NCI-H1417 (cell line): Measurements from ENCODE around the gene KRTAP2-2.
"Not testable (repeated sequence)": the region's sequence is repeated elsewhere in the genome, so short reads cannot be mapped to it uniquely, and the experiment has no call there.

Experiments
- DNase-seq, 3 experiments: peaks; one replicate each; lab custom pipeline; 2025; lab: John Stamatoyannopoulos, UW

The KRTAP2-2 gene, protein sequence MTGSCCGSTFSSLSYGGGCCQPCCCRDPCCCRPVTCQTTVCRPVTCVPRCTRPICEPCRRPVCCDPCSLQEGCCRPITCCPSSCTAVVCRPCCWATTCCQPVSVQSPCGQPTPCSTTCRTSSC

DNA sequence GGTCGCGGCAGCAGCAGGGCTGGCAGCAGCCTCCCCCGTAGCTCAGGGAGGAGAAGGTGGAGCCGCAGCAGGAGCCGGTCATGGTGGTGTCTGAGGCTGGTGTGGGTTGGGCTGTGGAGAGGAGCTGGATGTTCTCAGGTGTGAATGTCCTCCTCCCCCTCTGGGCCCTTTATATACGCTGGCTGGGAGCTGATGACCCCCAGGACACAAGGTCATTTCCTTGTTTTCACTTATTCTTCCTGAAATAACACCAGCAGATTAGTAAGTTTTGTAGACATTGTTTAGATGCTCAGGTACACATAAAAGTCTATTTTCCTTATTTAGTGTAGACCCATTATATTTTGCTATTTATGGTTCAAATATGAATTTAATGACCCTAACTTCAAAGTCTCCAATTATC is at the start of gene KRTAP2-2:
Gene KRTAP2-2 (minus strand): TSS at position 101 of the 400 bp plus-strand sequence. CDS start 19 bp downstream, at position 82.
- DNase-seq, result not testable (repeated sequence)

DNA sequence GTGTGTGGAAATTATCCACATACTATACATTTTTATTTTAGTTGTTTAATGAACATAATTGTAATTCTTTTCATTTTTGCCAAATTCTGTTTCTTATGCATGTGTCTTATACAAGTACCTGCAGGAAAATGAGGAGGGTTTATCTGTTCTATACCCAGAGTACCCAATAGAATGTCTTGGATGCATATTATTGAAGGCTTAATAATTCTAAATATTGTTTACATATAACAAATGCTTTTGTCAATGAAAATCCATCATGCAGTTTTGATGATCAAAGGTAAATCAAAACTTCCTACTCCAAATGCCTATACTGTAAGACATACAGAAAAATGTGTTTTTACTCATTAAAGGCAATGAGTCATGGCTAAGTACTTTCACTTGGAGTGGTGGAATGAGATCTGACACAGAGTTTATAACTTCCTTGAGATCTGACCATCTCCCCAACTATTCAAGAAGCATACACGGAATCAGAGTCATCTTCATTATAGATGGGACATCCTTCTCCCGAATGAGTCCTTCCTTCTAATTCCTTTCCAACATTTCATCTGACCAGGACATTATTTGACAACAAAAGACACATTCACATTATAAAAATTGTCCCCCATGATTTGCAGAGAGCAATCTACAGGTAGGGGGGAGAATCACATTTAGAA is 49.5 kb upstream of the KRTAP2-2 start:
- DNase-seq, result not testable (repeated sequence)

DNA sequence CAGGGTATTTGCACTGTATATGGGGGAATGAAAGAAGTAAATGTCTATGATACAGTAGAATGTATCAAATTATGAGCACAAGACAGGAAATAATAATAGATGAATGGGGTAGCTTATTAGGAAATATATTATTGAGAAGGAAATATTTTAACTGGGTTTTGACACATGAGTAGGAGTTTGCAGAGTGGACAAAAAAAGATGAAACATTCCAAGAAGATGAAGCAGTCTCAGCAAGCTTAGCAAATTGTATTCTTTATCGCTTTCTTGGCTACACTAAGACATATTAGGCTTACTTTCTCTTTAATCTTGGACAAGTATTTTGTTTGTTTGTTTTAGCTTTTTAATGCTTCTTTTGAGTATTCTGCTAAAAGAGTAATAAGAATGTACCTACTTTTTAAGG is 48.9 kb upstream of the KRTAP2-2 start:
- no peak for DNase-seq

DNA sequence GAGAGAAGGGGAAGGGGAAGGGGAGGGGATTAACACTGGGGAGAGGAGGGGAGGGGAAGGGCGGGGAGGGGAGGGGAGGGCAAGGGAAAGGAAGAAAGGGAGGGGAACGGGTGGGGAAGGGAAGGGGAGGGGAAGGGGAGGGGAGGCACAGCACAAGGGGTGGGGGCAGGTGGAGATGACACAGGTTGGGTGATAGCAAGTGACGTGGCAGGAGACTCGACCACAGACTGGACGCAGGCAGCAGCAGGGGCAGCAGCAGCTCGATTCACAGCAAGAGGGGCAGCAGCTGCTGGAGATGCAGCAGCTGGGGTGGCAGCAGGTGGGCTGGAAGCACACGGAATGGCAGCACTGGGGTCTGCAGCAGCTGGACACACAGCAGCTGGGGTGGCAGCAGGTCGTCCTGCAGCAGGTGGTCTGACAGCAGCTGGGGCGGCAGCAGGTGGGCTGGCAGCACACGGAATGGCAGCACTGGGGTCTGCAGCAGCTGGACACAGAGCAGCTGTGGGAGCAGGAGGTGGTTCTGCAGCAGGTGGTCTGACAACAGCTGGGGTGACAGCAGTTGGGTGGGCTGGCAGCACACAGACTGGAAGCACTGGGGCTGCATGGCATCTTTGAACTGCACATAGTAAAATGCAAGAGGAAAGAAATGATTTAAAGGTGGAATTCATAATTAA is 46.7 kb upstream of the KRTAP2-2 start, which contains the start of gene KRTAP4-16:
Gene KRTAP4-16 (minus strand): TSS at position 624 of the 674 bp plus-strand sequence. CDS start 0 bp downstream, at position 624.
- DNase-seq, result no peak

DNA sequence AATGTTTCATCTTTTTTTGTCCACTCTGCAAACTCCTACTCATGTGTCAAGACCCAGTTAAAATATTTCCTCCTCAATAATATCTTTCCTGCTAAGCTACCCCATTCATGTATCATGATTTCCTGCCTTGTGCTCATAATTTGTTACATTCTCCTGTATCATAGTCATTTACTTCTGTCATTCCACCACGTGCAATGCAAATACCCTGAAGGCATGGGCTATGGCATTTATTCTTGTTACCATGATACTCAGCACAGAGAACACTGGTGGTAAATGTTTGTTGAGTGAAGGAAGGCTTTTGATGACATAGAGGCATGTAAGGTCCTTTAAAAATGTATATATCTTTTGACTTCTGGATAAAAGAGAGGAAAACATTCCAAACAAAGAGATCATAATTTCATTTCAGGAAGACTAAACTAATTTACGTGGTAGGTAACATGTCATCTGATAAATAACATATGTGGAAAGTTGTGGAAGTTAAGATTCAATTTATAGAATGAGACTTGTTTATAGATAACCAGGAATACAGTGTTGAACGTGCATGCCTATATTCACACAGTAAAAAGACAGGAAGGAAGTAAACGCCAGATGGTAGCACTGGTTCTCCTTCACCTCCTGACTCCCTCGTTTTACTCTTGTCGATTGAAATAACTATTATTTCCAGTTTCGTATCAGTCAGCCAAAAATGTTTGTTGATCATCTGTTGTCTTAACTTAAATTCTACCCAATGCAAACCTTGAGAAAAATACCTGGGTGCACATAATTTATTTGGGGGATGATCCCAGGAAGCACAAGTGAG is 44.9 kb upstream of the KRTAP2-2 start:
- not testable (repeated sequence) for DNase-seq

DNA sequence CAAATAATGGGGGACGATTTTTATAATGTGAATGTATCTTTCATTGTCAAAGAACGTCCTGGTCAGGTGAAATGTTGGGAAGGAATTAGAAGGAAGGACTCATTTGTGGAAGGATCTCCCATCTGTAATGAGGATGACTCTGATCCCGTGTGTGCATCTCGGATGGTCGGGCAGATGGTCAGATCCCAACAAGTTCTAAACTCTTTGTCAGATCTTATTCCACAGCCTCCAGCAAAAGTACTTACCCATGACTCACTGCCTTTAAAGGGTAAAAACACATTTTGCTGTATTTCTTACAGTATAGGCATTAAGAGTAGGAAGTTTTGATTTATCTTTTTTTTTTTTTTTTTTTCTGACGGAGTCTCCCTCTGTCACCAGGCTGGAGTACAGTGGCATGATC is 43.5 kb upstream of the KRTAP2-2 start:
- DNase-seq, result no peak

DNA sequence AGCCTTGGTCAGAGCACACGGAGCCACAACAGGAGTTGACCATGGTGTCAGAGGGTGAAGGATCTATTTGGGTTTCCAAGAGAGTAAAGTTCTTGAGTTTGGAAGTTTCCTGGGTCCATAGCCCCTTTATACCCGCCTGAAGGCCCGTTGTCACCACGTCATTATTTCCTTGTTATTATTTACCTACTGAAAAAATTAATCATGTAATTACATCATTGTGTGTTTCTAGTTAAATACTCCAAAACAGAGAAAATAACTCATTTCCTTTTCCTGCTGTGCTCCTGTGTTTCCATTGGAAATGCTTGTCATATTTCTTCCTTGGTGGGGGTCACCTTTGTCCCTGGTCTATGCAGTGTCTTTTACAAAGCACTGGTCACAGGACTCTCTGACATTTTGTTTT is 43.0 kb upstream of the KRTAP2-2 start, which contains the start of gene KRTAP4-8:
Gene KRTAP4-8 (minus strand): TSS at position 101 of the 400 bp plus-strand sequence. CDS start 58 bp downstream, at position 43.
- no peak for DNase-seq

DNA sequence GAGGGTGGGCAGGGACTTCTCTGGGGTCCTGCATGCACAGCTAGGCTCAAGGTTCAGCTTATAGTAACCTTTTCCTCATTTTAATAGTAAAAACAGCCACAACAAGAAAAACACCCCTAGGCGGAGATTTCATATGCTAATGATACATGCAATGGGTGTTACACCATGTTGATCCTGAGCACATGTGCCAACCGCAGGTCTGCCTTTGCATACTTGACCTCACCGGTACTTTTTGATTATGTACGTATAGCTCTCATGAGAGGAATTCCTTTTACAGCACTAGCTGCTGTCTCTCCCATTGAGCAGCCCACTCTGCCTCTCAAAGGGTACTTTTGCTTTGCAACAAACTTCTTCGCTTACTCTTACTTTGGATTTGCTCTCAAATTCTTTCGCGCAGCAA is 41.0 kb upstream of the KRTAP2-2 start:
- DNase-seq, result no peak

DNA sequence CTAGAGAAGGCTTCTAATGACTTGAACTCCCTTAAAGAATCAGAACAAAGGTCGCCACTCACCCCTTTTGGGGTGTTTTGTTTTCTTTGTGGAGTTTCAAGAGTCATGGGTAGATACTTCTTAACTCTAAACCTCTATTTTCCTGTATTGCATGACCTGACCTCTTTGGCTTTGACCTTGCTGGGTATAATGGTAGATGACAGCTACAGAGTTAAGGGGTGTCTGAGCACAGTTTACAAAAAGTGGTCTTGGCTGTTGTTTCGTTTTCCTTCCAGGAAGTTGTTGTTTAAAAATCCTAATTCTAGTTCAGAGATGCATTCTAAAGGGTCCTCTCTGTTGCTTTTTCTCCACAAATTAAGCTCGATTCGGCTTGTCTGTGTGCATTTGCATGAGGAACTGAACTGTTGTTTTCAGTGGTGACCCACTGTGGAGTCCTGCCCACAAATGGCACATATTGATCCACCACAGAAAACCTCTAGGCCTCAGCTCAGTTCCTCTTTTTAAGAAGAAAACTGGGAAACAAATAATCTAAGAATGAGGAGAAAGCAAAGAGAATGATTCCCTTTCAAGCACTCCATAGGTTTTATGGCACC is 33.8 kb upstream of the KRTAP2-2 start:
- DNase-seq, result not testable (repeated sequence)

DNA sequence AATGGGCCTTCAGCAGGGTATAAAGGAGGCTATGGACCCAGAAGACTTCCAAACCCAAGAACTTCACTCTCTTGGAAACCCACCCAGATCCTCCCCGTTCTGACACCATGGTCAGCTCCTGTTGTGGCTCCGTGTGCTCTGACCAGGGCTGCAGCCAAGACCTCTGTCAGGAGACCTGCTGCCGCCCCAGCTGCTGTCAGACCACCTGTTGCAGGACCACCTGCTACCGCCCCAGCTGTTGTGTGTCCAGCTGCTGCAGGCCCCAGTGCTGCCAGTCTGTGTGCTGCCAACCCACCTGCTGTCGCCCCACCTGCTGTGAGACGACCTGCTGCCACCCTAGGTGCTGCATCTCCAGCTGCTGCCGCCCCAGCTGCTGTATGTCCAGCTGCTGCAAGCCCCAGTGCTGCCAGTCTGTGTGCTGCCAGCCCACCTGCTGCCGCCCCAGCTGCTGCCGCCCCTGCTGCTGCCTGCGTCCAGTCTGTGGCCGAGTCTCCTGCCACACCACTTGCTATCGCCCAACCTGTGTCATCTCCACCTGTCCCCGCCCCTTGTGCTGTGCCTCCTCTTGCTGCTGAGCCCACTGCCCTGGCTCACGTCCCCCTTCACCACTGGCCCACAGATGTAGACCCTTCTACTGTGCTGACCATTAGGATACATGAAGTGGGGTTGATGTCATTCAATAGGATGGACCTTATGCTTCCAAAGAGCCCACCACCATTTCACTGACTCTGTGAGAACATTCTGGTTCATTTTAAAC is 29.2 kb upstream of the KRTAP2-2 start, which contains the start of gene KRTAP4-7:
Gene KRTAP4-7 (plus strand): TSS at position 51 of the 757 bp plus-strand sequence. CDS start 57 bp downstream, at position 108.
- not testable (repeated sequence) for DNase-seq

DNA sequence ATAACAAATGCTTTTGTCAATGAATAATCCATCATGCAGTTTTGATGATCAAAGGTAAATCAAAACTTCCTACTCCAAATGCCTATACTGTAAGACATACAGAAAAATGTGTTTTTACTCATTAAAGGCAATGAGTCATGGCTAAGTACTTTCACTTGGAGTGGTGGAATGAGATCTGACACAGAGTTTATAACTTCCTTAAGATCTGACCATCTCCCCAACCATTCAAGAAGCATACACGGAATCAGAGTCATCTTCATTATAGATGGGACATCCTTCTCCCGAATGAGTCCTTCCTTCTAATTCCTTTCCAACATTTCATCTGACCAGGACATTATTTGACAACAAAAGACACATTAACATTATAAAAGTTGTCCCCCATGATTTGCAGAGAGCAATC is 28.4 kb upstream of the KRTAP2-2 start:
- not testable (repeated sequence) for DNase-seq

DNA sequence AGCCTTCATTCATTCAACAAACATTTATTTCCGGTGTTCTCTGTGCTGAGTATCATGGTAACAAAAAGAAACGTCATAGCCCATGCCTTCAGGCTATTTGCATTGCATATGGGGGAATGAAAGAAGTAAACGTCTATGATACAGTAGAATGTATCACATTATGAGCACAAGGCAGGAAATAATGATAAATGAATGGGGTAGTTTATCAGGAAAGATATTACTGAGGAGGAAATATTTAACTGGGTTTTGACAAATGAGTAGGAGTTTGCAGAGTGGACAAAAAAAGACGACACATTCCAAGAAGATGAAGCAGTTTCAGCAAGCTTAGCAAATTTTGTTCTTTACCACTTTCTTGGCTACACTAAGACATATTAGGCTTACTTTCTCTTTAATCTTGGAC is 27.6 kb upstream of the KRTAP2-2 start:
- peak in 1 of 3 experiments; percentile 12 for DNase-seq

DNA sequence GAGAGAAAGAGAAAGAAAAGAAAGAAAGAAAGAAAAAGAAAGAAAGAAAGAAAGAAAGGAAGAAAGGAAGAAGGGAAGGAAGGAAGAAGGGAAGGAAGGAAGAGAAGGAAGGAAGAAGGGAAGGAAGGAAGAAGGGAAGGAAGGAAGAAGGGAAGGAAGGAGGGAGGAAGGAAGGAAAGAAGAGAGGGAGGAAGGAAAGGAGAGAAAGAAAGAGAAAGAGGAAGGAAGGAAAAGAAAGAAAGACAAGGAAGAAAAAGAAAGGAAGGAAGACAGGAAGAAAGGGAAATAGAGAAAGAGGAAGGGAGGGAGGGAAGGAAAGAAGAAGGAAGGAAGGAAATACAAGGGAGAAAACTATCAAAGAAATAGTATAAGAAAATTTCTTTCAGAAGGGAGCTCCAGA is 21.8 kb upstream of the KRTAP2-2 start:
- no peak for DNase-seq

DNA sequence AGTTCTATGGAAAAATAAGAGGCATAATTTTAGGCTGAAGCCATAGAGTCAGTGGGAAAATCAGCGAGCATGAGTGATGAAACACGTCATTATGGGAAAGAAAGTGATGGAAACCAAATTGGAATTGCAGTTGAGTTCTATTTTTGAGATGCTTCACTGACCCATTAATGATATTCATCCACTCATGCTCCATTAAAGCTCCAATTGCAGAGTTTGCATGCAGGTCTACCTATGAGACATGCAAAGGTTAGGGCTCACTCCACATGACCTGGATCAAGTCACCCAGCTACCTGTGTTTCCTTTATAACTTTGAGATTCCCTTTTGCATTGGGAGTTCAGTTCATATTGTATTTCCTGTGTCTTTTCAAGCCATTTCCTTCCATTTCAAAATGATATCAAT is 18.6 kb upstream of the KRTAP2-2 start:
- no peak for DNase-seq

DNA sequence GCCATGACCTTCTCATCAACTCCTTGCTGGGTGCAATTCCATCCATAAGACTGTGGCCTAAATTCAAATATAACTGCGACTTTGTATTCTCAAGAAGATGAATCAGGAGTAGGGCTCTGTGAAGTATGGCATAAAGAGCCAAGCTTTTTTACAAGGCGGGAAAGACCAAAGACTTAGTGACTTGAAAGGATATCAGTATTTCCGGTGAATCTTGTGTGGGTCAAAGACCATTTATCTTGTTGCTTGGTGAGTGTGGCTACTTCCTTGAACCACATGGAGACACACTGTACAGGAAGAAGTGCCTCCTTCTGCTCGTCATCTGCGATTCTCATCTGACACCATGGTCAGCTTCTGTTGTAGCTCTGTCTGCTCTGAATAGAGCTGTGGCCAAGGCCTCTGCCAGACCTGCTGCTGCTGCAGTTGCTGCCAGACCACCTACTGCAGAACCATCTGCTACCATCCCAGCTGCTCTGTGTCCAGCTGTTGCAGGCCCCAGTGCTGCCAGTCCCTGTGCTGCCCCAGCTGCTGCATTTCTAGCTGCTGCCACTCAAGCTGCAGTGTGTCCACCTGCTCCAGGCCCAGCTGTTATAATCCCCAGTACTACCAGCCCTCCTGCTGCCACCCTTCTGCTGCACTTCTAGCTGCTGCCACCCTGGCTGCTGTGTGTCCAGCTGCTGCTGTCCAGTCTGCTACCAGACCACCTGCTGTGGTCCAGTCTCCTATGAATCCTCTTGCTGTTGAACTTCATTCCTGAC is 16.8 kb upstream of the KRTAP2-2 start:
- peak in 1 of 3 experiments; percentile 24 for DNase-seq

DNA sequence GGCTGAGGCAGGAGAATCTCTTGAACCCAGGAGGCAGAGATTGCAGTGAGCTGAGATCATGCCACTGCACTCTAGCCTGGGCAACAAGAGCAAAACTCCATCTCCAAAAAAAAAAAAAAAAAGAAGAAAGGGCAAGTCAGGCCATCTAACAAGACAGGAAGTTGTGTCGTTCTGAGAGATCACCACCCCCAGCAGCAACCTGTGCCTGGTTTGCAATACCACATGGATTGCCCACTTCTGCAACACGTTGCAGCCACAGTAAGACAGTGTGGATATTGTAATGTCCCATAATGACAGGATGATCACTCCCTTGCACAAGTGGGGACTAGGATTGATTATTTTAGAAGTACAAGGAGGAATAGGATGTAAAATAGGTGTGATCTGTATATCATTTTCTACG is 14.0 kb upstream of the KRTAP2-2 start:
- DNase-seq, result no peak

DNA sequence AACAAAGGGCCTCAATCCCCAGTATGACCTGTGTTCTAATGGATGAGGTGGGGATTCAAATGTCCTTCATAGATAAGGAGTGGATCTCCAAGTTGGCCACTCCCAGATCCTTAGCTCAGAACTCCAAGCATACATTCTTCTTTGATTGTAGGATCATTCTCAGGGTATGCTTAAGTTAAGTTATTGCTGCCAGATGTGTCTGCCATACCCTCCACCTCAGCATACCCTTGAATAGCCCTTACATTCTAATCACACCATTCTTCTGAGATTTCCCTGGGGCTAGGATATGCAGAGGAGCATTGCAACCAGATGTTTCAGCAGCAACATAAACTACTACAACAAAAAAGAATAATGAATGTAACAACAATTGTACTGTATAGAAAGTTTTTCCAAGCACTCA is 12.3 kb upstream of the KRTAP2-2 start:
- no peak for DNase-seq

DNA sequence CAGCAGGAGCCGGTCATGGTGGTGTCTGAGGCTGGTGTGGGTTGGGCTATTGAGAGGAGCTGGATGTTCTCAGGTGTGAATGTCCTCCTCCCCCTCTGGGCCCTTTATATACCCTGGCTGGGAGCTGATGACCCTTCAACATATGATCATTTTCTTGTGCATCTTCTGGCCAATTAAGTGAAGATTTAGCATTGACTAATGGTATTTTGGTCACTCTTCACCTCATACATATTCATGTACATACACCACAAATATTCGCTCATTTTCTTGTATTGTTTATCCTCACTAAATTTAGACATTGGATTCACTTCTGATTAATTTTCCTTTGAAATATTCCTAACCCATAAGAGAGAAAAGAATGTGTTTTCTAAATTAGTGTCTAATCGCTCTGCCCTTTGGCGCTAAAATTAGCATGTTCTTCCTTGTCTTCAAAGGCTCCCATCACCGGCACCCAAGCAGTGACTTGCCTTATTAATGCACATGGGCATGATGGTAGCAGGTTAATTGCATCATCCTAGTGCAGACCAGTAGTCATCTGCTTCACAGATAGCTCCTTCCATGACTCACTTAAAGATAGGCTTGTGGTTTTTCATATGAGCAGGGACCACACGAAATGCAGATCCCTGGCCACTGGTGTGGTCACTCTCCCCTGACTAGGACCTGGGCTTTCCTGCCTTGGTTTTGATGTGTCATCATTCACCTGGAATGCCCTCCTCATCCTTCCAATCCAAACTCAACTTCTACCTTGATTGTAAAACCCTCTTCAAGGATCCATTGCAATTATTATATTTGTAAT is 11.0 kb upstream of the KRTAP2-2 start, which contains the start of gene KRTAP2-4:
Gene KRTAP2-4 (minus strand): TSS at position 51 of the 796 bp plus-strand sequence. CDS start 34 bp downstream, at position 17.
- no peak for DNase-seq

DNA sequence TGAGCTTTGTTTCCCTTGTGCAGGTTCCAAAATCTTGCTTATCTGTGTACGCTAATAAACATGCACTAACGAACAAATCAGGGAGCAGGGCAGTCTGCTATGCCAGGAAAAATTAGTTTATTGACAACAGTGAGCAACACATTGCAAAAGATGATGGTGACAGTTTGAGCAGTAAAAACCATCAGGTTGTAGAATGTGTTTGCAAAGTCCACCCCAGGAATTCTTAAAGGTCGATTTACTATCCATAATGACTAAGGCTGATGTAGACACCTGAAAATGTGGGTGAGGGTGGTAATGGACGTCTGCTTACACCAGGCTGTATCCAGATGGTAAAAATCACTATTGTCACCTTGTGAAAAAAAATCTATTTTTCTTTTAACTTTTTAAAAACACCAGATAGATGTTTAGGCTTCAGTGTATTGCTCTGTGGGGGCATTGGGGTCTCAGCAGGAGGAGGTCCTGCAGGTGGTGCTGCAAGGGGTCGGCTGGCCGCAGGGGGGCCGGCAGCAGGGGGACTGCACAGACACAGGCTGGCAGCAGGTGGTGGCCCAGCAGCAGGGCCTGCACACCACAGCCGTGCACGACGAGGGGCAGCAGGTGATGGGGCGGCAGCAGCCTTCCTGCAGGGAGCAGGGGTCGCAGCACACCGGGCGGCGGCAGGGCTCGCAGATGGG is 10.1 kb upstream of the KRTAP2-2 start:
- not testable (repeated sequence) for DNase-seq
